Motor neuron (in vitro differentiated cells): ENCODE data around the gene RYR2. TPM values are rescaled to one million over a fixed set of nuclear protein-coding genes. Genes with fewer than 3 reads are reported as not detected.
"Not testable (repeated sequence)": the region's sequence is repeated elsewhere in the genome, so short reads cannot be mapped to it uniquely, and the experiment has no call there.

ENCODE experiments used
- ATAC-seq, 8 experiments: fragments of 200-7000 bp; cut with Tn5 transposase; replicated peaks in 6 of 8; 2 replicates each; pipeline ENCODE4 v1.8.0; 2021; ENCODE audit warnings: mild to moderate bottlenecking in 8 of 8, moderate library complexity in 8 of 8
- H3K27ac ChIP-seq, 2 donors: fragments of 250-450 bp; sonication (Bioruptor Pico); 2 replicates each; pipeline ENCODE4 v1.9.0; 2021; ENCODE audit warnings: antibody characterized with exemption in 2 of 2, mild to moderate bottlenecking in 2 of 2, moderate library complexity in 1 of 2
- H3K4me1 ChIP-seq, 2 donors: fragments of 250-450 bp; sonication (Bioruptor Pico); replicated peaks in 1 of 2; 2 replicates each; pipeline ENCODE4 v1.6.1; 2021; ENCODE audit warnings: antibody characterized with exemption in 2 of 2, mild to moderate bottlenecking in 2 of 2, moderate library complexity in 1 of 2
- H3K4me3 ChIP-seq, 5 donors: fragments of 250-450 bp; sonication (Bioruptor Pico); 2 replicates each; pipeline ENCODE4 v1.9.0; 2021; ENCODE audit warnings: antibody characterized with exemption in 5 of 5, mild to moderate bottlenecking in 5 of 5, moderate library complexity in 4 of 5
- WGBS, 10 experiments: fragments of 450-650 bp; shearing (Covaris generic); methylation state at CpG; one replicate each; pipeline ENCODE4 v1.0.0; 2022; 5-methylcytosine and 5-hydroxymethylcytosine counted together
- in situ Hi-C, 9 experiments: fragments of 400-800 bp; cut with MboI; loops; one replicate each; pipeline ENCODE4 v1.15.0; 2021; ENCODE audit warnings: low sequenced_read_pairs in 9 of 9, low pct_unique_long_range_greater_than_20kb in 2 of 9; ENCODE audit not compliant: unreplicated experiment in 9 of 9
- total RNA-seq, 8 experiments: library from RNA; unstranded; fragments of 300-600 nt; gene quantifications; 2 replicates each; pipeline versions ENCODE4 v1.2.3 to v1.2.4, GENCODE V29; 2022

Gene RYR2
- total RNA-seq, 8 experiments from 2014 or later, result 0.32 to 6.8 (median 0.63) TPM

DNA sequence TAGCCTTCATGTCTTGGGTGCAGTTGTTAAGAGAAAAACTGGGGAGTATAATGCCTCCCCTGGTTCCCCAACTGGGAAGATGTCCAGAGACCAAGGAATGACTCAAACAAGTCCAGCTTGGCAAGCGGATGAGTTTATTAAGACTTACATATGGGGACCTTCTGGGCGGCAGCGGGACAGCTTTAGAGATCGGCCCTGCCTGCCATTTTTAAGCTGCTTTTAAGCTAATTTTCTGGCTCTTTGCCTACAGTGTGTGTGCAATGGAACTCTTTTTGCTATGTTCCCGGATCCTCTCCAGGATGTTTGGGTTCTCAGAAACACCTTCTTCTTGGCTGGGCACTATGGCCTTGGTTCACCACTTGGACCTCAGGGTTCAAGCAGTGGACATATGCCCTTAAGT is 99.5 kb downstream of the RYR2 start:
- in situ Hi-C loops, result no loop called here
- Histone ChIP-seq H3K4me3 (no peak overlapping the region), H3K4me1 (peaks cover 0 to 4% of the 10 kb centered on the region in 2 donors), H3K27ac (no peak overlapping the region)
- 0 to 89% (median 82%) methylated on average over 1 to 5 of the region's 5 CpGs for WGBS, 10 experiments
- ATAC-seq, result no peak

- Histone ChIP-seq H3K4me3 (no peak overlapping the region), H3K27ac (no peak overlapping the region), H3K4me1 (peaks cover 0 to 4% of the 10 kb centered on the region in 2 donors)
- no peak for ATAC-seq
- in situ Hi-C loops, result no loop called here
- 0 to 93% (median 81%) methylated on average over 1 to 4 of the region's 4 CpGs; no CpG with 5 or more reads in 1 of the 10 experiments for whole genome bisulfite sequencing, 10 experiments
These were observed 103.6 kb downstream of the RYR2 start for GRCh38 chr1:237145379-237146135.

DNA sequence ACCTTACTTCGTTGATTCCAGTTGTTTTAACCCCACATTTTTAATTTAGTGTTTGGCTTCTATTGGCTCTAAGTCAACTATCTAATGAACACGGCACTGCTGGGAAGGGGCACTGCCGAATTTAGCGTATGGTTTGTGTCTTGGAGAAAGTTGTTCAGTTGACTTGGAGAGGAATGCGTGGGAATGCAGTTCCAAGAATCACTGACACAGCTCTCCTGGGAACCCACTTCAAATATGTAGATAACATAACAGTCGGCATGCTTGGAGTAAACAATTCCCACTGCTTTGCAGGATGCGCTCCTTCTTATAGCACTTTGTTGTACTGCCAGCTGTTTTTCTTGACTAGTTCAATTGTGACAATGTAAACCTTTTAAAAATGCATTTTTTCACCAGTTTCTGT is 104.3 kb downstream of the RYR2 start:
- Histone ChIP-seq H3K27ac (no peak overlapping the region), H3K4me3 (no peak overlapping the region), H3K4me1 (peaks cover 0 to 4% of the 10 kb centered on the region in 2 donors)
- WGBS, 10 experiments, result 7 to 87% (median 55%) methylated on average over 2 to 7 of the region's 7 CpGs; no CpG with 5 or more reads in 1 of the 10 experiments
- in situ Hi-C loops, result no loop called here
- ATAC-seq, result peak in 3 of 8 experiments; percentile 50 to 97 (median 54)

DNA sequence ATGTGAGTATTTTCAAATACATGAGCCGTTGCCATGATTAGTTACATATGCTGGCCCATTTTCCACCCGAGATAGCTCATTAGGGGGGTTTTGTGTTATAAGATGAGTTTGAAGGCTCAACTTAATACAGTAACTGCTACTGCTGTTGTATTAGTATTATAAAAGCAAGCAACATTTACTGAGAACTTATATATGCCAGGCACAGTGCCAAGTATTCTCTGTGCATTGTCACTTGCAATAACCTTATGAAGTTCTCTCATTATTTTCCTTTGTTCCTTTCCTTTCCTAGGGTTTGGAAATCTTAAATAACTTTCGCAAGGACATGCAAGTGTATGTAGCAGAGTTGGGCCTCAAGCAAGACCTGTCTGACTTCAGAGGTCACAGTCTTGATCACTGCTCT is 107.9 kb downstream of the RYR2 start:
- no peak for ATAC-seq
- Histone ChIP-seq H3K27ac (no peak overlapping the region), H3K4me3 (no peak overlapping the region), H3K4me1 (peaks cover 15 to 19% of the 10 kb centered on the region in 2 donors)
- in situ Hi-C loops, result no loop called here
- 0 to 90% (median 80%) methylated on average over 1 to 3 of the region's 3 CpGs; no CpG with 5 or more reads in 3 of the 10 experiments for WGBS, 10 experiments

DNA sequence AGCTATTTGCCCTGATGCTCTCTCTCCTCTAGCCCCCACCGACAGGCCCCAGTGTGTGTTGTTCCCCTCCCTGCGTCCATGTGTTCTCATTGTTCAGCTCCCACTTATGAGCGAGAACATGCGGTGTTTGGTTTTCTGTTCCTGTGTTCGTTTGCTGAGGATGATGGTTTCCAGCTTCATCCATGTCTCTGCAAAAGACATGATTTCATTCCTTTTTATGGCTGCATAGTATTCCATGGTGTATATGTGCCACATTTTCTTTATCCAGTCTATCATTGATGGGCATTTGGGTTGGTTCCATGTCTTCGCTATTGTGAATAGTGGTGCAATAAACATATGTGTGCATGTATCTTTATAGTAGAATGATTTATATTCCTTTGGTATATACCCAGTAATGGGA is 110.0 kb downstream of the RYR2 start:
- H3K4me3 ChIP-seq, H3K27ac ChIP-seq, in situ Hi-C loops, ATAC-seq: not testable (repeated sequence)
- peaks cover 15% of the 10 kb centered on the region in 2 donors for H3K4me1 ChIP-seq
- 67 to 100% (median 89%) methylated on average over 1 to 6 of the region's 6 CpGs; no CpG with 5 or more reads in 2 of the 10 experiments for WGBS, 10 experiments

DNA sequence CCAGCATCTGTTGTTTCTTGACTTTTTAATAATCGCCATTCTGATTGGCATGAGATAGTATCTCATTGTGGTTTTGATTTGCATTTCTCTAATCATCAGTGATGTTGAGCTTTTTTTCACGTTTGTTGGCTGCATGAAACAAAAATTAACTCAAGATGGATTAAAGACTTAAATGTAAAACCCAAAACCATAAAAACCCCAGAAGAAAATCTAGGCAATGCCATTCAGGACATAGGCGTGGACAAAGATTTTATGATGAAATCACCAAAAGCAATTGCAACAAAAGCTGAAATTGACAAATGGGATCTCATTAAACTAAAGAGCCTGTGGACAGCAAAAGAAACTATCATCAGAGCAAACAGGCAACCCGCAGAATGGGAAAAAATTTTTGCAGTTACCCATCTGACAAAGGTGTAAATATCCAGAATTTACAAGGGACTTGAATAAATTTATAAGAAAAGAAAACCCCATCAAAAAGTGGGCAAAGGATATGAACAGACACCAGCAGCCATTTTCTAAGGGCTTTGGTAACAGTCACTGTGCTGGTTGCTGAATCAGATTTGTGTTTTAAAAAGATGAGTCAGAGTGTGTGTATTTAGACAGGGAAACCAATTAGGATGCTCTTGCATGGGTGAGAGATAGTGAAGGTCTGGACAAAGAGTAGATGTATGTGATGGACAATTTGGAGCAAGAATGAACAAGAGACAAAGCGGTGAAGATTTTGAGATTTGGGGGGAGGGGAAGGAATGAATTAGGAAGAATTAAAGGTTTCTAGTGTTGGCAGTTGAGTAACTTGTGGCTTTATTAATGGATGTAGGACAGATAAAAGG is 110.7 kb downstream of the RYR2 start:
- Histone ChIP-seq H3K4me3 (no peak overlapping the region), H3K4me1 (peaks cover 15% of the 10 kb centered on the region in 2 donors), H3K27ac (peak overlapping the region in 1 of 2 donors; percentile 26)
- peak in 5 of 8 experiments; percentile 69 to 89 (median 77) for ATAC-seq
- WGBS, 10 experiments, result 15 to 97% (median 80%) methylated on average over 3 to 5 of the region's 5 CpGs
- in situ Hi-C loops, result no loop called here

- no peak overlapping the region for H3K27ac ChIP-seq
- peak in 5 of 8 experiments; percentile 80 to 95 (median 91) for ATAC-seq
- in situ Hi-C loops, result no loop called here
- H3K4me1 ChIP-seq, result peaks cover 15% of the 10 kb centered on the region in 2 donors
- no peak overlapping the region for H3K4me3 ChIP-seq
- 6 to 100% (median 59%) methylated on average over 1 to 5 of the region's 5 CpGs for WGBS, 10 experiments
These were observed 112.2 kb downstream of the RYR2 start for GRCh38 chr1:237154157-237154556.

- WGBS, 10 experiments, result 44 to 92% (median 83%) methylated on average over 3 to 8 of the region's 8 CpGs; no CpG with 5 or more reads in 1 of the 10 experiments
- ATAC-seq, result no peak
- H3K4me3 ChIP-seq, result no peak overlapping the region
- H3K4me1 ChIP-seq, result no peaks in the 10 kb centered on the region
- in situ Hi-C loops, result no loop called here
- no peak overlapping the region for H3K27ac ChIP-seq
These were observed 122.7 kb downstream of the RYR2 start for GRCh38 chr1:237164406-237165352.

DNA sequence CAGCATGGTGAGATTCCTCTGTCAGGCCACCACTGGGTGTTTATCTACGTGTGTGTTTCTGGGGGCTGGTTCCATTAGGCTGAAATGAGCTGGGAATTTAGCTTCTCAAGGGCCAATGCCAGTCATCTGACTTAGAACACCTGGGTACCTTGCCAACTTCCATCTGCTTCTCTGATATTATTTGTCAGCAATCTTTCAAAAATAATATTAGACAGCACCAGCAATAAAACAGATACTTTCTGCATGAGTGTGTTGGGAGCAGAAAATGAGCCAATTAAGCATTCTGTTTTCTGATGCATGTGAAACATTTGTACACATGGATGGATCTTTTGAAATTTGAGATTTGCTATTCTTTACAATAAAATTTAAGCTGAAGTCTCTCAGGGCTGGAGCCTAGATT is 124.1 kb downstream of the RYR2 start:
- Histone ChIP-seq H3K4me3 (no peak overlapping the region), H3K4me1 (no peaks in the 10 kb centered on the region), H3K27ac (no peak overlapping the region)
- no peak for ATAC-seq
- in situ Hi-C loops, result no loop called here
- WGBS, 10 experiments, result 20 to 100% (median 86%) methylated on average over 1 of the region's 1 CpG; no CpG with 5 or more reads in 3 of the 10 experiments

DNA sequence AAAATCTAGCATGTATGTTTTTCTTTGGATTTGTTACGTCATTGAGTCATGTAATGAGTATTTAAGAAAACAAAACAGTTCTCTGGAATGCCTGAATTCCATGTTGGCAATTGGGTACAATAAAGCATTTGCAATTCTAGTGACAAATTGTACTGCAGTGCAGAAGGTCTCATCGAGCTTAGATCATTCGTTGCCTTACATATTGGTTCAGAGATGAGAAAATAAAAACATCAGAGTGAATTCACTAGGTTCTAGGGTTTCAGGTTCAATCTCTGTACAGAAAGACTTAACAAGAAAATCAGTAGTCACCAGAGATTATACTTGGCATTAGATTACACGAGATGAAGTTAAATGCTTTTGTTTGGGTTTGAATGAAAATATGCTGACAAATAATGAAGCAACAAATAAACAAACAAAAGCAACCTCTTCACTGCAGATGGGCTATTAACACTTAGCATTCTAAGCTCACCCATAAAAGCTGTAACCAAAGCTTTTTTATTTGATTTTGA is 124.7 kb downstream of the RYR2 start:
- H3K4me1 ChIP-seq, result peaks cover 0 to 2% of the 10 kb centered on the region in 2 donors
- 0 to 83% (median 53%) methylated on average over 1 to 4 of the region's 4 CpGs for WGBS, 10 experiments
- no peak overlapping the region for H3K4me3 ChIP-seq
- in situ Hi-C loops, result no loop called here
- peak in 2 of 8 experiments; percentile 31 to 35 for ATAC-seq
- no peak overlapping the region for H3K27ac ChIP-seq

DNA sequence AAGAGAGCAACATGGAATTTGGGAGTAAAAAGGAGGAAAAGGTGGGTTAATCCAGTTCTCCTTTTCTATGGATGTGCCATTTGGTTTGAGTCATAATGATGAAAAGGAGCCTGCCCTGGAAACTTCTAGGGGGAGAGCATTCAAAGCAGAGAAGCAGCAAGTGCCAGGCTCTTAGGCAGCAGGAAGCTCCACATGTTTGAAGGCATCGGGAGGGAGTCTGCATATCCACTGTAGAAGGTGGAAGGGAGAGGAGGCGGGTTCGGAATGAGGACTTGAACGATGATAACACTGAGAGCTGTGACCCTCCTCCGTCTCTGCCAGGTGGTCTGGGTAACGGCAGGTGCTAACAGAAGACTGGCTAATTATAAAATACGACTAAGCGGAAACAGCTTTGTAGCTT is 128.2 kb downstream of the RYR2 start:
- no peak for ATAC-seq

GRCh38 chr1:237171454-237172117 is 129.6 kb downstream of the RYR2 start:
- Histone ChIP-seq H3K4me3 (no peak overlapping the region), H3K4me1 (peaks cover 0 to 7% of the 10 kb centered on the region in 2 donors), H3K27ac (no peak overlapping the region)
- ATAC-seq, result peak in 1 of 8 experiments; percentile 33
- WGBS, 10 experiments, result 8 to 89% (median 67%) methylated on average over 1 to 7 of the region's 7 CpGs
- in situ Hi-C loops, result no loop called here

More for the DNA sequence above, 128.2 kb downstream of the RYR2 start:
- peaks cover 0 to 7% of the 10 kb centered on the region in 2 donors for H3K4me1 ChIP-seq
- WGBS, 10 experiments, result 0 to 100% (median 73%) methylated on average over 1 to 8 of the region's 8 CpGs
- H3K4me3 ChIP-seq, result no peak overlapping the region
- in situ Hi-C loops, result no loop called here
- no peak overlapping the region for H3K27ac ChIP-seq
